ENCODE results near the gene CTAG1B.
"Not testable (repeated sequence)": the region's sequence is repeated elsewhere in the genome, so short reads cannot be mapped to it uniquely, and the experiment has no call there.

DNA sequence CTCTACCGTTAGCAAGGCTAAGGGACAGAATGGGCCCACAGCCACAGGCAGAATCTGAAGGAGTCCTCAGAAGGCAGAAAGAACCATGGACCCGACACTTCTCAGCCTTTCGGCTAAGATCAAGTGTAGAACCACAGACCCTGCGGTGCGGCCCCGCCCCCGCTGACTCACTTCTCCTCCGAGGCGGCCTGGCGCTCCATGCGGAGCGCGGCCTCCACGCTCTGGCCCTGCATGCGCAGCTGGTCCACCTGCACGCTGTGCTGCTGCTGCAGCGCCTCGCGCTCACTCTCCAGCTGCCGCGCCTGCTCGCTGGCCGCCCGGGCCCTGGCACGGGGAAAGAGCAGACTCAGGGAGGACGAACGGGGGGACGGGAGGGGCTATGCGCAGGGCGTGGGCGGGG is 24.6 kb upstream of the CTAG1B start:
- TF ChIP-seq, protein P1, sequence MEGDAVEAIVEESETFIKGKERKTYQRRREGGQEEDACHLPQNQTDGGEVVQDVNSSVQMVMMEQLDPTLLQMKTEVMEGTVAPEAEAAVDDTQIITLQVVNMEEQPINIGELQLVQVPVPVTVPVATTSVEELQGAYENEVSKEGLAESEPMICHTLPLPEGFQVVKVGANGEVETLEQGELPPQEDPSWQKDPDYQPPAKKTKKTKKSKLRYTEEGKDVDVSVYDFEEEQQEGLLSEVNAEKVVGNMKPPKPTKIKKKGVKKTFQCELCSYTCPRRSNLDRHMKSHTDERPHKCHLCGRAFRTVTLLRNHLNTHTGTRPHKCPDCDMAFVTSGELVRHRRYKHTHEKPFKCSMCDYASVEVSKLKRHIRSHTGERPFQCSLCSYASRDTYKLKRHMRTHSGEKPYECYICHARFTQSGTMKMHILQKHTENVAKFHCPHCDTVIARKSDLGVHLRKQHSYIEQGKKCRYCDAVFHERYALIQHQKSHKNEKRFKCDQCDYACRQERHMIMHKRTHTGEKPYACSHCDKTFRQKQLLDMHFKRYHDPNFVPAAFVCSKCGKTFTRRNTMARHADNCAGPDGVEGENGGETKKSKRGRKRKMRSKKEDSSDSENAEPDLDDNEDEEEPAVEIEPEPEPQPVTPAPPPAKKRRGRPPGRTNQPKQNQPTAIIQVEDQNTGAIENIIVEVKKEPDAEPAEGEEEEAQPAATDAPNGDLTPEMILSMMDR (conservative IDR thresholded peaks at IDR 0.05 in 1 of 2, IDR thresholded peaks at IDR 0.05 in 1 of 2; ENCODE audit: low read depth in 1 of 2, low read length in 2 of 2): not testable (repeated sequence)
- not testable (repeated sequence) for TF ChIP-seq EZH2 (IDR thresholded peaks at IDR 0.05; ENCODE audit: low read length, missing control alignments)
